D721Med (cell line): ENCODE data around the gene RHOV.

Experiments used
- DNase-seq: peaks from one replicate; pipeline ENCODE4 v3.0.0; 2011; ENCODE audit warnings: low spot score; ENCODE audit not compliant: insufficient read length
- FAIRE-seq: peaks from 2 replicates; lab custom pipeline; 2011; peaks lifted over from hg19 to GRCh38; lab: Jason Lieb, UNC
- TF ChIP-seq, protein P1 (sequence below): IDR thresholded peaks from 2 replicates; pipeline ENCODE4 v1.5.1; 2012; ENCODE audit warnings: mild to moderate bottlenecking, control low read depth; ENCODE audit not compliant: insufficient read depth; ENCODE audit errors: missing control alignments

Gene RHOV

DNA sequence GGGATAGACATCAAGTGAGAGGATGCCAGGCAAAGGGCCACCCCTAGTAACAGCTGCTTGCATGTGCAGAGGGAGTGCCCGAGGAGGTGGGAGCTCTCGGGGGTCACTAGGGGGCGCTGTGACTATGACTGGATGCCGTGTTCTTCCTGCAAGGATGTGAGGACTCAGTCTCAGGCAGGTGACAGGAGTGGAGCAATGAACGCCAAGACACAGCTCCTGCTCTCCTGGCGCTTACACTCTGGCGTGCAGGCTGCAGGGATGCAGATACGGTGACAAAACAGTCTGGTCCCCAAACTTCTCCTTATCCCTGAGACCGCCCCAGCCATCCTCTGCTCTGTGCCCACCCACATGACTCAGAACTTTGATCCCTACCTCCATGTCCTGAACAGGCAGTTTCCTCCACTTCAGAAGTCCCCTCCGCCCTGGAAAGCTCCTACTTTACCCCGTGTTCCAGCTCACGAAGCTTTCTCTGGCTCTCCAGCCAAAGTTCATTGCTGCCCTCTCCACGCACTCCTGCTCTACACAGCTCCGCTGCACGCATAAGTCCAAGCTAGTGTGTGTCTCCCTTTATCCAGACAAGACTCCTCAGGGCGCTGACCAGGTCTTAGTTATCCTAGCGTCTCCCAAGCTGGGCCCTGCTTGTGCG, 14.7 kb downstream of the RHOV start:
- FAIRE-seq = no peak

DNA sequence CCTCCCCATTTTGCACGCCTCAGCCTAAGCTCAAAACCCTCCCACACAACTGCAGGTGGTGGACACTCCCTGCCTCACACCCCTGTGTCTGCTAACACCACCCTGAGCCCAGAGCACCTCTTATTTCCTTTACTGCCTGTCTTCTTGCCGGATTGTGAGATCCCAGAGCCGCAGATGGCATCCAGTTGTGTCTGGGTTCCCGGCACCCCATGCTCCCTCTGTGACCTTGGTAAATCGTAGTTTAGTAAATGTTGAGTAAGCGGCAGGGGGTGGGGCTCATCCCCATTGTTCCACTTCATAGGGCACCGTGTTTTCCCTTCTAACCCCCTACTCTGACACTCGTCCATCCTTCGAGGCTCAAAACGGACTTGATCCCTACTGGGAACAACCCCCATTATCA, 15.3 kb downstream of the RHOV start:
- no peak for DNase-seq
- FAIRE-seq = no peak
- TF ChIP-seq, protein P1, sequence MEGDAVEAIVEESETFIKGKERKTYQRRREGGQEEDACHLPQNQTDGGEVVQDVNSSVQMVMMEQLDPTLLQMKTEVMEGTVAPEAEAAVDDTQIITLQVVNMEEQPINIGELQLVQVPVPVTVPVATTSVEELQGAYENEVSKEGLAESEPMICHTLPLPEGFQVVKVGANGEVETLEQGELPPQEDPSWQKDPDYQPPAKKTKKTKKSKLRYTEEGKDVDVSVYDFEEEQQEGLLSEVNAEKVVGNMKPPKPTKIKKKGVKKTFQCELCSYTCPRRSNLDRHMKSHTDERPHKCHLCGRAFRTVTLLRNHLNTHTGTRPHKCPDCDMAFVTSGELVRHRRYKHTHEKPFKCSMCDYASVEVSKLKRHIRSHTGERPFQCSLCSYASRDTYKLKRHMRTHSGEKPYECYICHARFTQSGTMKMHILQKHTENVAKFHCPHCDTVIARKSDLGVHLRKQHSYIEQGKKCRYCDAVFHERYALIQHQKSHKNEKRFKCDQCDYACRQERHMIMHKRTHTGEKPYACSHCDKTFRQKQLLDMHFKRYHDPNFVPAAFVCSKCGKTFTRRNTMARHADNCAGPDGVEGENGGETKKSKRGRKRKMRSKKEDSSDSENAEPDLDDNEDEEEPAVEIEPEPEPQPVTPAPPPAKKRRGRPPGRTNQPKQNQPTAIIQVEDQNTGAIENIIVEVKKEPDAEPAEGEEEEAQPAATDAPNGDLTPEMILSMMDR = no peak

More for the DNA sequence above, 14.7 kb downstream of the RHOV start:
- DNase-seq = peak; percentile 73
- TF ChIP-seq, protein P1 = peak; percentile 79

DNA sequence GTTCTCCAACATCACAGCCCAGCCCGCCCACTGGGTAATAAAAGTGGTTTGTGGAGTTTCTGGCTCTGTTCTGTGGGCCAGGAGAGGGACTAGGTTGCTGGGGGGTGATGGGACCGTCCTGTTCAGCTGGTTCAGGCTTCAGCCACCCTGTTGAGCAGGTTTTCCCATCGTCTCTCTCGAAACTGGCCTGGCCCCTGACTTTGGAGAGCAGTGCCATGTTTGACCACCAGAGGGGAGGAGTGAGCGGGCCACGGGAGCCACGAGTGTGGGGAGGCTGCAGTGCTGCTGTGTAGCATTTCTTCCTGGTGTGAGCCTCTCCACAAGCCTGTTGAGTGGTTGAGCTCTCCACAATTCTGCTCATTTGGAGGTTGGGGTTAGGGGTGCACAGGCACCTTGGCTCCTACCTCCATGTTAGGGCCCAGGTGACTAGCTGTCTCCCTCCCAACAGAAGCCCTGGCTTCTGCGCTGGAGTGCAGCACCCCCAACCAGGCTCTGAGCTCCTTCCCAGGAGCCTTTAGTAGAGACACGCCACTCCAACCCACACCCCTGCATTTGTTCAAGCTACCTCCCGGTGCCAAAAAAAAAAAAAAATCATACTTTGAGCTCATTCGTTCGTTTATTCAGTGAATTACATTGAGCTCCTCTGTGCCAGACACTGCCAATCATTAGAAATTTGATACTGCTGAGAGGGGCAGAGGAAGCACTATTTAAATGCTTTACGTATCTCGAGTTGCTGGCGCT, 16.3 kb downstream of the RHOV start:
- FAIRE-seq = no peak

DNA sequence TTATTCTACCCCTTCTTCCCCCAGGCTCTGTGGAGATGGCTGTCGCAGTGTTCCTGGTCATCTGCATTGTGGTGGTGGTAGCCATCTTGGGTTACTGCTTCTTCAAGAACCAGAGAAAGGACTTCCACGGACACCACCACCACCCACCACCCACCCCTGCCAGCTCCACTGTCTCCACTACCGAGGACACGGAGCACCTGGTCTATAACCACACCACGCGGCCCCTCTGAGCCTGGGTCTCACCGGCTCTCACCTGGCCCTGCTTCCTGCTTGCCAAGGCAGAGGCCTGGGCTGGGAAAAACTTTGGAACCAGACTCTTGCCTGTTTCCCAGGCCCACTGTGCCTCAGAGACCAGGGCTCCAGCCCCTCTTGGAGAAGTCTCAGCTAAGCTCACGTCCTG, 17.3 kb downstream of the RHOV start:
- TF ChIP-seq, protein P1 = no peak
- DNase-seq = no peak
- no peak for FAIRE-seq

More for the DNA sequence above, 16.3 kb downstream of the RHOV start:
- DNase-seq = peak; percentile 89
- TF ChIP-seq, protein P1 = peak; percentile 89

DNA sequence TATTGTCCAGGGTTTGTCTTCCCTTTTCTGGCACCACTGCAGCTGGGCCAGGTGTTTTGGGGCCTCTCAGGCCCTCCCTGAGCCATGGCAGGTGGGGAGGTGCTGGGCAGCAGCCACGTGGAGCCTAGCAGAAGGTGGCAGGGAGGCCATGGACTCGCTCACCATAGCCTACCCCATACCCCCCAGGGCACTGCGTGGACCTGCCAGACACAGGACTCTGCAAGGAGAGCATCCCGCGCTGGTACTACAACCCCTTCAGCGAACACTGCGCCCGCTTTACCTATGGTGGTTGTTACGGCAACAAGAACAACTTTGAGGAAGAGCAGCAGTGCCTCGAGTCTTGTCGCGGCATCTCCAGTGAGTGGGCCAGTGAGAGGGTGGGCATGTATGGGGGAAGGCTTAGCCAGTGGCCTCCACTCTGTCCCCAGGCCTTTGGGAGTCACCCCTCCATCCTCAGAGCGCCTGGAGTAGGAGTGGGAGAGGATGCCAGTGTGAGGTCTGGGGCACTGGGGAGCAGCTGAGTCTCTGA, 18.3 kb downstream of the RHOV start:
- TF ChIP-seq, protein P1 = no peak
- FAIRE-seq = no peak
- no peak for DNase-seq

DNA sequence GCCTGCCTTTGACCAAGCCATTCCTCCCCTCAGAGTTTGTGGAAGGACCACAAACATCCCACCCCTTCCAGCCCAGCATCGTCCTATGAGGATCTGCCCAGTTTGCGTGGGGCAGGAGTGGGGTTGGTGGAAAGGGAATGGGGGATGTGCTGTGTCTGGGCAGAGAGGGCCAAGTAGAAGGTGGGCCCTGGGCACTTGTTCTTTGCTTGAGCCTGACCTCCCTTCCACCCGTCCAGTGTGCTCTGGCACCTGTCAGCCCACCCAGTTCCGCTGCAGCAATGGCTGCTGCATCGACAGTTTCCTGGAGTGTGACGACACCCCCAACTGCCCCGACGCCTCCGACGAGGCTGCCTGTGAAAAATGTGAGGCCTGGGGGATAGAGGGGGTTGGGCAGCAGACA, 19.9 kb downstream of the RHOV start:
- TF ChIP-seq, protein P1 = no peak
- FAIRE-seq = no peak

More for the DNA sequence above, 19.9 kb downstream of the RHOV start:
- DNase-seq = no peak
